IPS-NIHi7 (cell line): Measurements from ENCODE around the gene PRRX1.

Experiments used
- DNase-seq: peaks from one replicate; pipeline ENCODE4 v3.0.0; 2012; ENCODE audit warnings: mixed read lengths; ENCODE audit errors: extremely low spot score

Gene PRRX1

GRCh38 chr1:170664828-170665612 lies 1.1 kb downstream of the PRRX1 start:
- peak; percentile 28 for DNase-seq

GRCh38 chr1:170665629-170666028 lies 1.7 kb downstream of the PRRX1 start:
- DNase-seq = no peak

GRCh38 chr1:170666541-170667254 lies 2.8 kb downstream of the PRRX1 start:
- DNase-seq = no peak

- no peak for DNase-seq
Measured at GRCh38 chr1:170668209-170669106, 4.5 kb downstream of the PRRX1 start.

- no peak for DNase-seq
Measured at GRCh38 chr1:170669107-170669445, 5.1 kb downstream of the PRRX1 start.

GRCh38 chr1:170669586-170670530 lies 5.9 kb downstream of the PRRX1 start:
- no peak for DNase-seq

- DNase-seq = peak; percentile 76
Measured at GRCh38 chr1:170670802-170671628, 7.1 kb downstream of the PRRX1 start.

GRCh38 chr1:170671629-170671963 lies 7.7 kb downstream of the PRRX1 start:
- no peak for DNase-seq

- no peak for DNase-seq
Measured at GRCh38 chr1:170672316-170672715, 8.4 kb downstream of the PRRX1 start.

- DNase-seq = no peak
Measured at GRCh38 chr1:170674239-170674638, 10.3 kb downstream of the PRRX1 start.

- no peak for DNase-seq
Measured at GRCh38 chr1:170674986-170675385, 11.1 kb downstream of the PRRX1 start.

GRCh38 chr1:170675865-170676264 lies 11.9 kb downstream of the PRRX1 start:
- DNase-seq = no peak

GRCh38 chr1:170676628-170677027 lies 12.7 kb downstream of the PRRX1 start:
- DNase-seq = no peak

- DNase-seq = no peak
Measured at GRCh38 chr1:170678027-170678600, 14.2 kb downstream of the PRRX1 start.

GRCh38 chr1:170680428-170680827 lies 16.5 kb downstream of the PRRX1 start:
- no peak for DNase-seq

GRCh38 chr1:170682169-170682568 lies 18.2 kb downstream of the PRRX1 start:
- DNase-seq = no peak

- DNase-seq = no peak
Measured at GRCh38 chr1:170682809-170683208, 18.9 kb downstream of the PRRX1 start.

- DNase-seq = no peak
Measured at GRCh38 chr1:170685166-170685565, 21.2 kb downstream of the PRRX1 start.

- DNase-seq = no peak
Measured at GRCh38 chr1:170686291-170686690, 22.4 kb downstream of the PRRX1 start.

GRCh38 chr1:170687621-170688020 lies 23.7 kb downstream of the PRRX1 start:
- no peak for DNase-seq
